ENCODE data around the gene KIAA0753.

- TF ChIP-seq, protein P1, sequence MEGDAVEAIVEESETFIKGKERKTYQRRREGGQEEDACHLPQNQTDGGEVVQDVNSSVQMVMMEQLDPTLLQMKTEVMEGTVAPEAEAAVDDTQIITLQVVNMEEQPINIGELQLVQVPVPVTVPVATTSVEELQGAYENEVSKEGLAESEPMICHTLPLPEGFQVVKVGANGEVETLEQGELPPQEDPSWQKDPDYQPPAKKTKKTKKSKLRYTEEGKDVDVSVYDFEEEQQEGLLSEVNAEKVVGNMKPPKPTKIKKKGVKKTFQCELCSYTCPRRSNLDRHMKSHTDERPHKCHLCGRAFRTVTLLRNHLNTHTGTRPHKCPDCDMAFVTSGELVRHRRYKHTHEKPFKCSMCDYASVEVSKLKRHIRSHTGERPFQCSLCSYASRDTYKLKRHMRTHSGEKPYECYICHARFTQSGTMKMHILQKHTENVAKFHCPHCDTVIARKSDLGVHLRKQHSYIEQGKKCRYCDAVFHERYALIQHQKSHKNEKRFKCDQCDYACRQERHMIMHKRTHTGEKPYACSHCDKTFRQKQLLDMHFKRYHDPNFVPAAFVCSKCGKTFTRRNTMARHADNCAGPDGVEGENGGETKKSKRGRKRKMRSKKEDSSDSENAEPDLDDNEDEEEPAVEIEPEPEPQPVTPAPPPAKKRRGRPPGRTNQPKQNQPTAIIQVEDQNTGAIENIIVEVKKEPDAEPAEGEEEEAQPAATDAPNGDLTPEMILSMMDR (IDR thresholded peaks at IDR 0.05): no peak
- TF ChIP-seq SIN3A (IDR thresholded peaks at IDR 0.05; ENCODE audit: borderline replicate concordance, insufficient read depth, low read depth, low read length) (no peak), POLR2AphosphoS5 (IDR thresholded peaks at IDR 0.05; ENCODE audit: low read depth, low read length) (no peak)
Measured at GRCh38 chr17:6589266-6589946, 51.1 kb downstream of the KIAA0753 start.

All from Panc1 (cell line).